Fibroblast of lung (primary cell): ENCODE data around the gene FNDC11.

ENCODE experiments used
- EZH2 ChIP-seq: IDR thresholded peaks from 2 replicates; pipeline ENCODE4 v1.5.1; 2012; ENCODE audit warnings: low read length, control low read depth, mild to moderate bottlenecking; ENCODE audit errors: missing control alignments
- TF ChIP-seq, protein P1 (sequence below), 2 donors: IDR thresholded peaks in 1 of 2; conservative IDR thresholded peaks in 1 of 2; 1 replicate in 1 of 2; 2 replicates in 1 of 2; pipeline ENCODE4 v1.5.1; 2011 to 2012; ENCODE audit warnings: low read length in 2 of 2, control low read depth in 1 of 2, inconsistent platforms in 1 of 2, low read depth in 1 of 2, mild to moderate bottlenecking in 1 of 2

- TF ChIP-seq, protein P1, sequence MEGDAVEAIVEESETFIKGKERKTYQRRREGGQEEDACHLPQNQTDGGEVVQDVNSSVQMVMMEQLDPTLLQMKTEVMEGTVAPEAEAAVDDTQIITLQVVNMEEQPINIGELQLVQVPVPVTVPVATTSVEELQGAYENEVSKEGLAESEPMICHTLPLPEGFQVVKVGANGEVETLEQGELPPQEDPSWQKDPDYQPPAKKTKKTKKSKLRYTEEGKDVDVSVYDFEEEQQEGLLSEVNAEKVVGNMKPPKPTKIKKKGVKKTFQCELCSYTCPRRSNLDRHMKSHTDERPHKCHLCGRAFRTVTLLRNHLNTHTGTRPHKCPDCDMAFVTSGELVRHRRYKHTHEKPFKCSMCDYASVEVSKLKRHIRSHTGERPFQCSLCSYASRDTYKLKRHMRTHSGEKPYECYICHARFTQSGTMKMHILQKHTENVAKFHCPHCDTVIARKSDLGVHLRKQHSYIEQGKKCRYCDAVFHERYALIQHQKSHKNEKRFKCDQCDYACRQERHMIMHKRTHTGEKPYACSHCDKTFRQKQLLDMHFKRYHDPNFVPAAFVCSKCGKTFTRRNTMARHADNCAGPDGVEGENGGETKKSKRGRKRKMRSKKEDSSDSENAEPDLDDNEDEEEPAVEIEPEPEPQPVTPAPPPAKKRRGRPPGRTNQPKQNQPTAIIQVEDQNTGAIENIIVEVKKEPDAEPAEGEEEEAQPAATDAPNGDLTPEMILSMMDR (conservative IDR thresholded peaks at IDR 0.05 in 1 of 2, IDR thresholded peaks at IDR 0.05 in 1 of 2; ENCODE audit: low read depth in 1 of 2, low read length in 2 of 2): no peak
- no peak for TF ChIP-seq EZH2
Observed at GRCh38 chr20:63509088-63509564, 44.8 kb upstream of the FNDC11 start.
